Measurements from ENCODE around the gene BTF3L4.
"Not testable (repeated sequence)": the region's sequence is repeated elsewhere in the genome, so short reads cannot be mapped to it uniquely, and the experiment has no call there.

Gene BTF3L4

GRCh38 chr1:52077277-52077676 lies 21.2 kb downstream of the BTF3L4 start:
- not testable (repeated sequence) for H3K4me3 Mint-ChIP-seq, H3K27ac Mint-ChIP-seq, ATAC-seq, H3K4me1 Mint-ChIP-seq, H3K9me3 Mint-ChIP-seq, H3K27me3 Mint-ChIP-seq, DNase-seq

GRCh38 chr1:52080014-52080415 lies 23.9 kb downstream of the BTF3L4 start:
- Mint-ChIP-seq H3K9me3 (no peaks in the 10 kb centered on the region), H3K4me3 (no peak overlapping the region), H3K27me3 (no peaks in the 10 kb centered on the region), H3K4me1 (peaks cover 12% of the 10 kb centered on the region), H3K27ac (peak overlapping the region in 1 of 2 donors; percentile 54)
- ATAC-seq (no peak), DNase-seq (no peak)

- not testable (repeated sequence) for H3K9me3 Mint-ChIP-seq, H3K27me3 Mint-ChIP-seq, H3K27ac Mint-ChIP-seq, DNase-seq, H3K4me1 Mint-ChIP-seq, H3K4me3 Mint-ChIP-seq, ATAC-seq
Observed at GRCh38 chr1:52087892-52088291, 31.8 kb downstream of the BTF3L4 start.

- H3K4me1 Mint-ChIP-seq, H3K4me3 Mint-ChIP-seq, H3K9me3 Mint-ChIP-seq, H3K27me3 Mint-ChIP-seq, DNase-seq, H3K27ac Mint-ChIP-seq, ATAC-seq: not testable (repeated sequence)
Observed at GRCh38 chr1:52094300-52094699, 38.2 kb downstream of the BTF3L4 start.

- no peaks in the 10 kb centered on the region for H3K27me3 Mint-ChIP-seq
- no peaks in the 10 kb centered on the region for H3K9me3 Mint-ChIP-seq
- no peak for DNase-seq
- no peaks in the 10 kb centered on the region for H3K4me1 Mint-ChIP-seq
- no peak for ATAC-seq
- H3K4me3 Mint-ChIP-seq, result no peak overlapping the region
- H3K27ac Mint-ChIP-seq, result no peak overlapping the region
Observed at GRCh38 chr1:52096216-52096615, 40.1 kb downstream of the BTF3L4 start.

- DNase-seq (no peak), ATAC-seq (no peak)
- H3K9me3 Mint-ChIP-seq, result no peaks in the 10 kb centered on the region
- H3K27ac Mint-ChIP-seq, result no peak overlapping the region
- no peak overlapping the region for H3K4me3 Mint-ChIP-seq
- no peaks in the 10 kb centered on the region for H3K27me3 Mint-ChIP-seq
- peaks cover 15% of the 10 kb centered on the region for H3K4me1 Mint-ChIP-seq
Observed at GRCh38 chr1:52098139-52098871, 42.2 kb downstream of the BTF3L4 start.

GRCh38 chr1:52102336-52103013 lies 46.4 kb downstream of the BTF3L4 start:
- DNase-seq, result peak in 1 of 2 donors; percentile 25
- peak overlapping the region in 1 of 2 donors; percentile 30 for H3K27ac Mint-ChIP-seq
- H3K27me3 Mint-ChIP-seq, result no peaks in the 10 kb centered on the region
- no peaks in the 10 kb centered on the region for H3K9me3 Mint-ChIP-seq
- peak overlapping the region; percentile 2 to 8 for H3K4me3 Mint-ChIP-seq
- H3K4me1 Mint-ChIP-seq, result peaks cover 16% of the 10 kb centered on the region
- ATAC-seq, result peak; percentile 92

GRCh38 chr1:52111492-52111891 lies 55.4 kb downstream of the BTF3L4 start:
- no peak for ATAC-seq
- Mint-ChIP-seq H3K27ac (no peak overlapping the region), H3K4me1 (no peaks in the 10 kb centered on the region), H3K27me3 (peaks cover 7% of the 10 kb centered on the region), H3K9me3 (no peaks in the 10 kb centered on the region), H3K4me3 (no peak overlapping the region)
- no peak for DNase-seq

- Mint-ChIP-seq H3K4me3 (no peak overlapping the region), H3K4me1 (peaks cover 2% of the 10 kb centered on the region), H3K27me3 (peaks cover 7% of the 10 kb centered on the region), H3K27ac (peak overlapping the region in 1 of 2 donors; percentile 62), H3K9me3 (no peaks in the 10 kb centered on the region)
- DNase-seq (no peak), ATAC-seq (no peak)
Observed at GRCh38 chr1:52112489-52112888, 56.4 kb downstream of the BTF3L4 start.

GRCh38 chr1:52119301-52120079 lies 63.4 kb downstream of the BTF3L4 start:
- no peak overlapping the region for H3K4me3 Mint-ChIP-seq
- H3K9me3 Mint-ChIP-seq, result no peaks in the 10 kb centered on the region
- no peak overlapping the region for H3K27ac Mint-ChIP-seq
- peaks cover 5% of the 10 kb centered on the region for H3K4me1 Mint-ChIP-seq
- DNase-seq (no peak), ATAC-seq (no peak)
- H3K27me3 Mint-ChIP-seq, result peaks cover 5% of the 10 kb centered on the region

GRCh38 chr1:52122384-52122783 lies 66.3 kb downstream of the BTF3L4 start:
- Mint-ChIP-seq H3K27me3 (peaks cover 5% of the 10 kb centered on the region), H3K4me1 (peaks cover 11% of the 10 kb centered on the region), H3K9me3 (no peaks in the 10 kb centered on the region), H3K27ac (no peak overlapping the region), H3K4me3 (no peak overlapping the region)
- no peak for DNase-seq
- no peak for ATAC-seq

- H3K9me3 Mint-ChIP-seq, result no peaks in the 10 kb centered on the region
- no peak for DNase-seq
- H3K27ac Mint-ChIP-seq, result no peak overlapping the region
- H3K27me3 Mint-ChIP-seq, result peaks cover 11% of the 10 kb centered on the region
- ATAC-seq, result no peak
- H3K4me1 Mint-ChIP-seq, result peaks cover 7% of the 10 kb centered on the region
- no peak overlapping the region for H3K4me3 Mint-ChIP-seq
Observed at GRCh38 chr1:52123622-52124021, 67.5 kb downstream of the BTF3L4 start.

- no peaks in the 10 kb centered on the region for H3K9me3 Mint-ChIP-seq
- H3K4me1 Mint-ChIP-seq, result peaks cover 7% of the 10 kb centered on the region
- DNase-seq (no peak), ATAC-seq (no peak)
- H3K27ac Mint-ChIP-seq, result peak overlapping the region in 1 of 2 donors; percentile 60
- peaks cover 18% of the 10 kb centered on the region for H3K27me3 Mint-ChIP-seq
- no peak overlapping the region for H3K4me3 Mint-ChIP-seq
Observed at GRCh38 chr1:52125736-52126359, 69.8 kb downstream of the BTF3L4 start.

GRCh38 chr1:52127181-52128180 lies 71.4 kb downstream of the BTF3L4 start:
- peaks cover 7% of the 10 kb centered on the region for H3K4me1 Mint-ChIP-seq
- H3K9me3 Mint-ChIP-seq, result no peaks in the 10 kb centered on the region
- H3K4me3 Mint-ChIP-seq, result no peak overlapping the region
- DNase-seq, result no peak
- ATAC-seq, result peak; percentile 63
- H3K27ac Mint-ChIP-seq, result no peak overlapping the region
- H3K27me3 Mint-ChIP-seq, result peaks cover 18% of the 10 kb centered on the region
